ENCODE measurements around the gene SLAMF1. TPM values are rescaled to one million over a fixed set of nuclear protein-coding genes. Genes with fewer than 3 reads are reported as not detected.
A peak's percentile ranks its signal among the peaks of the same experiment; 100 is the strongest.

SLAMF1 gene
- total and polyA plus RNA-seq, 7 experiments from 2014 or later: 14.6 to 90.3 (median 22.9) TPM

GRCh38 chr1:160637065-160637464 is 9.8 kb downstream of the SLAMF1 start:
- peak overlapping the region; percentile 39 for H3K4me3 ChIP-seq (ENCODE audit: low read length)
- DNase-seq (no peak), ATAC-seq (no peak)
- Mint-ChIP-seq H3K4me3 (peak overlapping the region in 8 of 10 donors; percentile 25 to 100 (median 73)), H3K27me3 (no peaks in the 10 kb centered on the region), H3K36me3 (peaks cover 5 to 75% (median 41%) of the 10 kb centered on the region in 5 donors), H3K9me3 (no peaks in the 10 kb centered on the region), H3K27ac (peak overlapping the region; percentile 92 to 99 (median 95)), H3K4me1 (peaks cover 61 to 100% (median 95%) of the 10 kb centered on the region in 7 donors)
- H3K27ac ChIP-seq (ENCODE audit: low read depth, low read length): peak overlapping the region; percentile 75
- no peaks in the 10 kb centered on the region for H3K9me3 ChIP-seq (ENCODE audit: control insufficient read depth in 2 of 3, low read length in 3 of 3)
- H3K36me3 ChIP-seq (ENCODE audit: control insufficient read depth in 2 of 3, insufficient read depth in 3 of 3, low read length in 3 of 3): peaks cover 5 to 22% (median 10%) of the 10 kb centered on the region in 3 experiments
- H3K4me1 ChIP-seq (ENCODE audit: control insufficient read depth in 2 of 2, insufficient read depth in 2 of 2, low read length in 2 of 2): peaks cover 91 to 94% of the 10 kb centered on the region in 2 donors
- intact Hi-C loops (cut with micrococcal nuclease): no loop called here
- ChIA-PET POLR2A (interaction anchor here (0.7 to 1.6 kb wide), 5 partner anchors 8 to 30 kb away, joined by 3 to 12 read pairs (median 4); partner anchors contain the start of gene SLAMF1), CTCF (no interaction called here)
- H3K27me3 ChIP-seq (ENCODE audit: control insufficient read depth in 2 of 2, insufficient read depth in 2 of 2, low read length in 2 of 2): no peaks in the 10 kb centered on the region

DNA sequence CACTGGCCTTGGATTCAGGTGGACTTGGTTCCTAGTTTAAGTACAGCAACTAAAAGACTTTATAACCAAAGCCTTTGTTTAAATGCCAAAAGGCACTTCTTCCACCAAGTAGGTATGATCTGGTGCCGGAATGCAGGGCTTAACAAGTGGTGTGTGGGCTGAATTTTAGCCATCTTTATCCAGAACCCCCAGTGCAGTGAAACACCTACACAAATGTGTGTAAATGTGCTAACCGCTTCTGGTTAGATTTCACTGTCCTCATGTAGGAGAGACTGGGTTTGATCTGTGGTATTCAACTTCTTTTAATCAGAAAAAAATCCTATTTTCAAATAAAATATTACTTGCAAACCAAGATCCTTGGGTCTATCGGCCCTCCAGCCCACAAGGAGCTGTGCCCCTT is 10.3 kb downstream of the SLAMF1 start:
- Mint-ChIP-seq H3K36me3 (peaks cover 5 to 79% (median 46%) of the 10 kb centered on the region in 5 donors), H3K4me3 (peak overlapping the region in 3 of 10 donors; percentile 14 to 100 (median 85)), H3K27ac (peak overlapping the region; percentile 92 to 99 (median 95)), H3K27me3 (no peaks in the 10 kb centered on the region), H3K4me1 (peaks cover 64 to 100% (median 95%) of the 10 kb centered on the region in 7 donors), H3K9me3 (no peaks in the 10 kb centered on the region)
- H3K9me3 ChIP-seq (ENCODE audit: control insufficient read depth in 2 of 3, low read length in 3 of 3): no peaks in the 10 kb centered on the region
- H3K27ac ChIP-seq (ENCODE audit: low read depth, low read length): no peak overlapping the region
- no peaks in the 10 kb centered on the region for H3K27me3 ChIP-seq (ENCODE audit: control insufficient read depth in 2 of 2, insufficient read depth in 2 of 2, low read length in 2 of 2)
- ChIA-PET POLR2A (interaction anchor here (0.7 to 1.6 kb wide), 3 partner anchors 10 to 15 kb away, joined by 3 to 7 read pairs (median 3); partner anchors contain the start of gene SLAMF1), CTCF (no interaction called here)
- DNase-seq (no peak), ATAC-seq (no peak)
- intact Hi-C loops (cut with micrococcal nuclease): no loop called here
- H3K4me3 ChIP-seq (ENCODE audit: low read length): no peak overlapping the region
- H3K4me1 ChIP-seq (ENCODE audit: control insufficient read depth in 2 of 2, insufficient read depth in 2 of 2, low read length in 2 of 2): peaks cover 91 to 94% of the 10 kb centered on the region in 2 donors
- peaks cover 5 to 22% (median 10%) of the 10 kb centered on the region in 3 experiments for H3K36me3 ChIP-seq (ENCODE audit: control insufficient read depth in 2 of 3, insufficient read depth in 3 of 3, low read length in 3 of 3)

DNA sequence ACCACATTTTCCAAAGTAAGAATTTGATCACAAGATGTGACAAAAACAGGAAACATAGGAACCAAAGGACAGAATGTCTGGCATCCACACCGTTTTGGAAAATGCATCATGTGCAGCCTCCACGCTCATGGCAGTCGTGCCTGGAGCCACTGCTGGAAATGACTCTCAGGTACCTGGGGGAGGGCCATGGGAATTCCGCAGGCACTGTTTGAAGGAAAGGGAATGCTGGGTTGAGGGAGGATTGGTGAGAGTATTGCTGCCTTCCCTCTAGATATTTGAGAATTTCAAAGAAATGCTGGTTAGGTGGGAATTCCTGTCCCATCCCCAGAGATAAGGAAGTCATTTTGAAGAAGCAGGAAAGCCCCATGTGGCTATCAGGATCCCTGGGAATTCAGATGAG is 10.8 kb downstream of the SLAMF1 start:
- CTCF ChIA-PET: no interaction called here
- Mint-ChIP-seq H3K9me3 (no peaks in the 10 kb centered on the region), H3K27ac (peak overlapping the region in 6 of 9 donors; percentile 67 to 96 (median 90)), H3K4me1 (peaks cover 69 to 100% (median 95%) of the 10 kb centered on the region in 7 donors), H3K36me3 (peaks cover 5 to 83% (median 47%) of the 10 kb centered on the region in 5 donors), H3K4me3 (peak overlapping the region in 2 of 10 donors; percentile 22 to 35), H3K27me3 (no peaks in the 10 kb centered on the region)
- Histone ChIP-seq H3K27me3 (ENCODE audit: control insufficient read depth in 2 of 2, insufficient read depth in 2 of 2, low read length in 2 of 2) (no peaks in the 10 kb centered on the region), H3K27ac (ENCODE audit: low read depth, low read length) (no peak overlapping the region), H3K4me3 (ENCODE audit: low read length) (no peak overlapping the region), H3K9me3 (ENCODE audit: control insufficient read depth in 2 of 3, low read length in 3 of 3) (no peaks in the 10 kb centered on the region), H3K4me1 (ENCODE audit: control insufficient read depth in 2 of 2, insufficient read depth in 2 of 2, low read length in 2 of 2) (peaks cover 92 to 94% of the 10 kb centered on the region in 2 donors), H3K36me3 (ENCODE audit: control insufficient read depth in 2 of 3, insufficient read depth in 3 of 3, low read length in 3 of 3) (peaks cover 5 to 22% (median 10%) of the 10 kb centered on the region in 3 experiments)
- DNase-seq (no peak), ATAC-seq (no peak)
- intact Hi-C loops (cut with micrococcal nuclease): no loop called here
- POLR2A ChIA-PET: interaction anchor here (0.6 kb wide), 2 partner anchors 10 to 1924 kb away, joined by 3 to 4 read pairs; no protein-coding TSS in a partner anchor

DNA sequence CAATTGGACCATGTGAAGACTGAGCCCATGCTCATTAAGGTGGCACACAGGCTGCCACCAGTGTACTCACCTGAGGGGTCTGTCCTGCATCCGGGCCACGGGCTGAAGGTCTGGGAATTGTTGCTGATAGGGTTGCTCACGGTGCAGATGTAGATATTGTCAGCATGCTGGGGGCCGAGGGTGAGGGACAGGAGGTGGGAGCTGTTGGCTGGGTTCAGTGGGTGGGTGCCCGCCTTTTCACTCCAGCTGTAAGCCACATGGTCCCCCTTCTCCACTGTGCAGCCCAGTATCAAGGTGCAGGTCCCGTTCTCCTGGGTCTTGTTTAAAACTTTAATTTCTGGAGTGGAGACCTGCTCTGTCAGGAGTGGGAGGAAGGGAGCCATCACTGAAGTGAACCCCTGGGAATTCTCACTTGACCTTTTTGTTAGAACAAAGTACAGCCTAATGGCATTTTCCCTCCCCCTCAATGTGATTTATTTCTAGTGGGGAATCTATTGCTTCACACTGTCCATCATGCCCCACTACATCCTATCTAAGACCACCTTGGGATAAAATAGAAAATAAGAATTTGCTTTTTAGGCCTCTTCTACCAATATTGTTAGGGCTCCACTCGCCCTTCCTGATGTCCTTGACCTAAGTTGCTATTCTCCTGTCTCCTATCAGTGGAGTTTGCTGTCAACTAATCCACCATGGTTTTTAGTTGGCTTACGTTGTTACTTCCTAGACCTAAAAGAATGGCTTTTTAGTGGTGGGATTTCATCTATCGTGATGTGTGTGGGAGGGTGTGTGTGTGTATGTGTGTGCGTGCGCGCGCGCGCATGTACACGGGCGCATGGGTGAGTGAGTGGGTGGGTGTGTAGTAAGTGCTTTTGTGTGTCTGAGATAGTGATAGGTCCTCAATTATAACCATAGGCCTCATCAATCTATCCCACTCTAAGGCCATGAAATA is 12.0 kb downstream of the SLAMF1 start:
- peaks cover 5 to 22% (median 10%) of the 10 kb centered on the region in 3 experiments for H3K36me3 ChIP-seq (ENCODE audit: control insufficient read depth in 2 of 3, insufficient read depth in 3 of 3, low read length in 3 of 3)
- peaks cover 0 to 6% (median 0%) of the 10 kb centered on the region in 11 donors for H3K9me3 Mint-ChIP-seq
- H3K27ac Mint-ChIP-seq: peak overlapping the region; percentile 73 to 100 (median 88)
- H3K27me3 ChIP-seq (ENCODE audit: control insufficient read depth in 2 of 2, insufficient read depth in 2 of 2, low read length in 2 of 2): no peaks in the 10 kb centered on the region
- ChIA-PET POLR2A (interaction anchor here (0.6 to 1.0 kb wide), 2 partner anchors 11 to 12 kb away, joined by 3 to 4 read pairs; partner anchors contain the start of gene SLAMF1), CTCF (interaction anchor here (0.6 kb wide), 1 partner anchor 26 kb away, joined by 5 read pairs; no protein-coding TSS in a partner anchor)
- H3K9me3 ChIP-seq (ENCODE audit: control insufficient read depth in 2 of 3, low read length in 3 of 3): no peaks in the 10 kb centered on the region
- no peaks in the 10 kb centered on the region for H3K27me3 Mint-ChIP-seq
- peak overlapping the region; percentile 59 for H3K27ac ChIP-seq (ENCODE audit: low read depth, low read length)
- intact Hi-C loops (cut with micrococcal nuclease): no loop called here
- no peak for ATAC-seq
- H3K36me3 Mint-ChIP-seq: peaks cover 5 to 87% (median 46%) of the 10 kb centered on the region in 5 donors
- peaks cover 70 to 100% (median 95%) of the 10 kb centered on the region in 7 donors for H3K4me1 Mint-ChIP-seq
- no peak overlapping the region for H3K4me3 ChIP-seq (ENCODE audit: low read length)
- H3K4me3 Mint-ChIP-seq: peak overlapping the region in 7 of 10 donors; percentile 21 to 99 (median 49)
- peaks cover 95 to 97% of the 10 kb centered on the region in 2 donors for H3K4me1 ChIP-seq (ENCODE audit: control insufficient read depth in 2 of 2, insufficient read depth in 2 of 2, low read length in 2 of 2)
- no peak for DNase-seq

DNA sequence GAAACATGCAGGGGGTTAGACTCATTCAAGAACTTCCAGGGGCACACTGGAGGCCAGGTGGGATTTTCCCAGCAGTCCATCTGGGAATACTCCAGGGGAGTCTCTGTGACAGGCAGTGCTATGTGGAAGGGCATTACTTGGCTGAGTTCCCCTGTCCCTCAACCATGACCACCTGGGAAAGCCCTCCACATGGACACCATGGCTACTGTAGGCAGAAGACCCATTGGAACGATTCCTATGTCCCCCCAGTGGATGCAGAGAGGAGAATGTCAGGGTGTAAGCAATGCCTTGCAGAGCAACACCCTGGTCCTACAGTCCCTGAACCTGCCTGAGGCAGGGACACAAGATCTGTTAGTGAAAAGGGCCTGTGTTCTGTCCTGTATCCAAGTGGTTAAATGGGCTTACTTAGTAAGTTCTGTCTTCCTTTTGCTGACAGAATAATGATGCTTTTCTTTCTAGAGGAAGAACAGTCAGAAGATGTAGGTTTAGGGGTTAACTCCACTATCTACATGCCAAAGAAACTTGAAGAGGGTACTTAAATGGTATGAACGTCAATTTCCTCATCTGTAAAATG is 13.4 kb downstream of the SLAMF1 start:
- peaks cover 5 to 22% (median 10%) of the 10 kb centered on the region in 3 experiments for H3K36me3 ChIP-seq (ENCODE audit: control insufficient read depth in 2 of 3, insufficient read depth in 3 of 3, low read length in 3 of 3)
- intact Hi-C loops (cut with micrococcal nuclease): no loop called here
- Mint-ChIP-seq H3K27ac (peak overlapping the region; percentile 77 to 100 (median 93)), H3K9me3 (peaks cover 0 to 6% (median 0%) of the 10 kb centered on the region in 11 donors), H3K4me3 (peak overlapping the region; percentile 45 to 99 (median 66)), H3K36me3 (peaks cover 5 to 81% (median 50%) of the 10 kb centered on the region in 5 donors), H3K4me1 (peaks cover 65 to 100% (median 95%) of the 10 kb centered on the region in 7 donors), H3K27me3 (no peaks in the 10 kb centered on the region)
- no peaks in the 10 kb centered on the region for H3K9me3 ChIP-seq (ENCODE audit: control insufficient read depth in 2 of 3, low read length in 3 of 3)
- ChIA-PET CTCF (interaction anchor here (0.7 to 1.2 kb wide), 2 partner anchors 13 to 42 kb away, joined by 3 to 4 read pairs; partner anchors contain the start of gene SLAMF1), POLR2A (interaction anchor here (1.0 to 7.8 kb wide), 3 partner anchors 13 to 22 kb away, joined by 4 to 94 read pairs (median 10); partner anchors contain the start of gene SLAMF1)
- H3K4me1 ChIP-seq (ENCODE audit: control insufficient read depth in 2 of 2, insufficient read depth in 2 of 2, low read length in 2 of 2): peaks cover 93 to 94% of the 10 kb centered on the region in 2 donors
- no peak overlapping the region for H3K4me3 ChIP-seq (ENCODE audit: low read length)
- DNase-seq: peak in 2 of 9 donors; percentile 30 to 52
- no peak for ATAC-seq
- peak overlapping the region; percentile 59 for H3K27ac ChIP-seq (ENCODE audit: low read depth, low read length)
- H3K27me3 ChIP-seq (ENCODE audit: control insufficient read depth in 2 of 2, insufficient read depth in 2 of 2, low read length in 2 of 2): no peaks in the 10 kb centered on the region
